ENCODE data around the gene KSR1.

DNA sequence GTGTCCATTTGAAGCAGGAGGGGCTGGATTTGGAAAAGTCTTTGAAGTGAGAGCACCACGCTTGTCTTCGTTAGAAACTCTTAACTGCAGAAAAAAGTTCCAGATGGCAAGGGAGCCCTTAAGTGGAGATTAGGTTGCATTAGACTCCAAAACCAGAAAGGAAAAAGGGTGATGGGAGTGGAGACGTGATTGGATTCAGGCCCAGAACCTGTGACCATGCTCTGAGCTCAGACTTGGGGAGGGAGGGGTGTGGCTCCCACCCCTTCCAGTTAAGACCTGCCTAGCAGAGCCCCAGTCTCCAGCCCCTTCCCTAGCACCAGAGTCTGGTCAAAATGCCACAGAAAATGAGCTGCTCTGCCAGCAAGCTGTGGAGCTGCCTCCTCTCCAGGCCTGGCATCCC, 168.3 kb downstream of the KSR1 start:
- TF ChIP-seq, protein P1, sequence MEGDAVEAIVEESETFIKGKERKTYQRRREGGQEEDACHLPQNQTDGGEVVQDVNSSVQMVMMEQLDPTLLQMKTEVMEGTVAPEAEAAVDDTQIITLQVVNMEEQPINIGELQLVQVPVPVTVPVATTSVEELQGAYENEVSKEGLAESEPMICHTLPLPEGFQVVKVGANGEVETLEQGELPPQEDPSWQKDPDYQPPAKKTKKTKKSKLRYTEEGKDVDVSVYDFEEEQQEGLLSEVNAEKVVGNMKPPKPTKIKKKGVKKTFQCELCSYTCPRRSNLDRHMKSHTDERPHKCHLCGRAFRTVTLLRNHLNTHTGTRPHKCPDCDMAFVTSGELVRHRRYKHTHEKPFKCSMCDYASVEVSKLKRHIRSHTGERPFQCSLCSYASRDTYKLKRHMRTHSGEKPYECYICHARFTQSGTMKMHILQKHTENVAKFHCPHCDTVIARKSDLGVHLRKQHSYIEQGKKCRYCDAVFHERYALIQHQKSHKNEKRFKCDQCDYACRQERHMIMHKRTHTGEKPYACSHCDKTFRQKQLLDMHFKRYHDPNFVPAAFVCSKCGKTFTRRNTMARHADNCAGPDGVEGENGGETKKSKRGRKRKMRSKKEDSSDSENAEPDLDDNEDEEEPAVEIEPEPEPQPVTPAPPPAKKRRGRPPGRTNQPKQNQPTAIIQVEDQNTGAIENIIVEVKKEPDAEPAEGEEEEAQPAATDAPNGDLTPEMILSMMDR (IDR thresholded peaks at IDR 0.05 in 4 of 5, conservative IDR thresholded peaks at IDR 0.05 in 1 of 5), result no peak
- no peak for TF ChIP-seq POLR2A (IDR thresholded peaks at IDR 0.05)

Data from gastrocnemius medialis (tissue), 4 donors.